Diencephalon (tissue), 1 donor: ENCODE data around the gene KATNAL2. TPM values are rescaled to one million over a fixed set of nuclear protein-coding genes. Genes with fewer than 3 reads are reported as not detected.

Experiments used
- small RNA-seq: library from RNA; depleted of rRNA; stranded (forward); fragments of <200 nt; gene quantifications from one replicate; pipeline ENCODE3, GENCODE V24; 2014
- total RNA-seq: library from RNA; depleted of rRNA; stranded (reverse); fragments of >200 nt; gene quantifications from one replicate; pipeline ENCODE4 v1.2.3, GENCODE V29; 2014

The KATNAL2 gene
- total RNA-seq: 5.8 TPM

GRCh38 chr18:46917108-46917802 lies at the start of gene KATNAL2, which contains the start of gene PIAS2:
Gene KATNAL2 (plus strand): TSS chr18:46917602. CDS start chr18:46946873, 29,271 bp downstream.
Gene PIAS2 (minus strand): TSS chr18:46917507. CDS start chr18:46917345, 162 bp downstream.

GRCh38 chr18:47035156-47035671 lies 117.8 kb downstream of the KATNAL2 start, which contains the start of gene ELOA2:
Gene ELOA2 (minus strand): TSS chr18:47035621. CDS start chr18:47035264, 357 bp downstream.

GRCh38 chr18:47150029-47150823 lies 232.8 kb downstream of the KATNAL2 start, which contains the start of gene HDHD2:
Gene HDHD2 (minus strand): TSS chr18:47150500. CDS start chr18:47136439, 14,061 bp downstream.

Small RNA genes lying within 50 kb of the gene (small RNA-seq; reads per million reads assigned to genes)
- gene AC012254.4: not detected

Other genes with a start within 250 kb of the KATNAL2 start
- gene ST8SIA5, start 160.5 kb upstream of the KATNAL2 start, total RNA-seq: 7.8 TPM
- gene PIAS2, start 95 bp upstream of the KATNAL2 start, total RNA-seq: 69.4 TPM
- gene ELOA2, start 118.0 kb downstream of the KATNAL2 start, total RNA-seq: not detected
- 44.5 TPM for gene HDHD2, start 232.9 kb downstream of the KATNAL2 start, total RNA-seq